CD4-positive, alpha-beta T cell (primary cell): ENCODE results near the gene BABAM2. TPM values are rescaled to one million over a fixed set of nuclear protein-coding genes. Genes with fewer than 3 reads are reported as not detected.

Experiments used
- ATAC-seq: fragments of 200-7000 bp; cut with Tn5 transposase; one replicate; pipeline ENCODE4 v1.10.0; 2022; ENCODE audit warnings: mild to moderate bottlenecking; ENCODE audit not compliant: poor library complexity
- CTCF ChIA-PET: fragments of 350-600 bp; sonication (Branson Sonifier 250); formaldehyde crosslinking; loops from one replicate; lab custom pipeline; 2021; ENCODE audit warnings: antibody characterized with exemption, inconsistent platforms; lab: Charles Lee
- POLR2A ChIA-PET: fragments of 350-600 bp; sonication (Branson Sonifier 250); formaldehyde crosslinking; loops from one replicate; lab custom pipeline; 2021; ENCODE audit warnings: antibody characterized with exemption, inconsistent platforms; lab: Charles Lee
- DNase-seq, 14 experiments: peaks; one replicate each; pipeline ENCODE4 v3.0.0-alpha.2; 2013 to 2020; ENCODE audit warnings: mixed read lengths in 2 of 14
- H3K27ac ChIP-seq, 2 donors: one replicate each; pipeline versions ENCODE4 v1.5.1 to v1.7.0; 2013; ENCODE audit warnings: low read length in 2 of 2, low read depth in 1 of 2, mild to moderate bottlenecking in 1 of 2
- H3K27me3 ChIP-seq, 2 experiments: 1 replicate in 1 of 2; 2 replicates in 1 of 2; pipeline versions ENCODE4 v1.6.1 to v1.7.0; 2013; ENCODE audit warnings: low read length in 2 of 2, control low read depth in 1 of 2, mild to moderate bottlenecking in 1 of 2, moderate library complexity in 1 of 2; ENCODE audit not compliant: insufficient read depth in 2 of 2, control insufficient read depth in 1 of 2
- H3K36me3 ChIP-seq: one replicate; pipeline ENCODE4 v1.6.1; 2013; ENCODE audit warnings: low read length, control low read depth; ENCODE audit not compliant: insufficient read depth
- H3K4me1 ChIP-seq: one replicate; pipeline ENCODE4 v1.6.1; 2013; ENCODE audit warnings: low read length, control low read depth; ENCODE audit not compliant: insufficient read depth
- H3K4me3 ChIP-seq: one replicate; pipeline ENCODE4 v1.5.1; 2013; ENCODE audit warnings: mild to moderate bottlenecking, low read length, moderate library complexity
- H3K9me3 ChIP-seq, 2 experiments: 1 replicate in 1 of 2; 2 replicates in 1 of 2; pipeline versions ENCODE4 v1.6.1 to v1.7.0; 2013; ENCODE audit warnings: low read length in 2 of 2, mild to moderate bottlenecking in 2 of 2, control low read depth in 1 of 2, moderate library complexity in 1 of 2; ENCODE audit not compliant: control insufficient read depth in 1 of 2, insufficient read depth in 1 of 2
- H3K27ac Mint-ChIP-seq: one replicate; pipeline ENCODE4 v1.8.0; 2020; ENCODE audit warnings: mixed read lengths
- H3K27me3 Mint-ChIP-seq: one replicate; pipeline ENCODE4 v1.8.0; 2021; ENCODE audit warnings: mixed read lengths
- H3K36me3 Mint-ChIP-seq: one replicate; pipeline ENCODE4 v1.8.0; 2021; ENCODE audit warnings: low read depth, mixed read lengths
- H3K4me1 Mint-ChIP-seq: one replicate; pipeline ENCODE4 v1.8.0; 2021; ENCODE audit warnings: low read depth, mixed read lengths
- H3K4me3 Mint-ChIP-seq: one replicate; pipeline ENCODE4 v1.8.0; 2020; ENCODE audit warnings: mild to moderate bottlenecking, mixed read lengths
- H3K9me3 Mint-ChIP-seq: one replicate; pipeline ENCODE4 v1.8.0; 2020; ENCODE audit warnings: mixed read lengths
- CTCF ChIP-seq: fragments of 200-600 bp; IDR thresholded peaks from one replicate; pipeline ENCODE4 v1.8.0; 2022; ENCODE audit warnings: antibody characterized with exemption, mild to moderate bottlenecking
- intact Hi-C, 2 experiments: fragments of 100-400 bp; cut with DNase I in 1 of 2; cut with micrococcal nuclease in 1 of 2; formaldehyde crosslinking; loops; one replicate each; pipeline versions ENCODE4 v1.15.1 to v1.9.0; 2023 to 2025; cut with DNase I, micrococcal nuclease
- total RNA-seq, 174 experiments: library from RNA in 2 of 174; stranded (reverse) in 2 of 174; gene quantifications; one replicate each; pipeline ENCODE4 v1.2.3 and lab custom pipeline; 2021 to 2026

BABAM2 gene
- total RNA-seq, 2 experiments from 2014 or later = 29.2 to 32.8 TPM

GRCh38 chr2:28318462-28319117 lies 428.1 kb downstream of the BABAM2 start:
- Histone ChIP-seq H3K27ac (no peak overlapping the region), H3K4me1 (no peaks in the 10 kb centered on the region), H3K36me3 (no peaks in the 10 kb centered on the region), H3K9me3 (no peaks in the 10 kb centered on the region), H3K27me3 (no peaks in the 10 kb centered on the region), H3K4me3 (no peak overlapping the region)
- DNase-seq (no peak), ATAC-seq (no peak)
- H3K9me3 Mint-ChIP-seq = no peaks in the 10 kb centered on the region
- no peak for TF ChIP-seq CTCF
- no peaks in the 10 kb centered on the region for H3K4me1 Mint-ChIP-seq
- no peaks in the 10 kb centered on the region for H3K27me3 Mint-ChIP-seq
- ChIA-PET POLR2A (no interaction called here), CTCF (no interaction called here)
- intact Hi-C loops = no loop called here
- no peaks in the 10 kb centered on the region for H3K36me3 Mint-ChIP-seq
- H3K4me3 Mint-ChIP-seq = no peak overlapping the region
- no peak overlapping the region for H3K27ac Mint-ChIP-seq

GRCh38 chr2:28319118-28320008 lies 428.8 kb downstream of the BABAM2 start:
- Histone ChIP-seq H3K27ac (no peak overlapping the region), H3K4me1 (no peaks in the 10 kb centered on the region), H3K9me3 (no peaks in the 10 kb centered on the region), H3K4me3 (no peak overlapping the region), H3K36me3 (no peaks in the 10 kb centered on the region), H3K27me3 (no peaks in the 10 kb centered on the region)
- ATAC-seq (no peak), DNase-seq (no peak)
- intact Hi-C loops = no loop called here
- H3K27ac Mint-ChIP-seq = no peak overlapping the region
- H3K36me3 Mint-ChIP-seq = no peaks in the 10 kb centered on the region
- ChIA-PET CTCF (no interaction called here), POLR2A (no interaction called here)
- no peaks in the 10 kb centered on the region for H3K27me3 Mint-ChIP-seq
- no peaks in the 10 kb centered on the region for H3K9me3 Mint-ChIP-seq
- no peak for TF ChIP-seq CTCF
- H3K4me1 Mint-ChIP-seq = no peaks in the 10 kb centered on the region
- H3K4me3 Mint-ChIP-seq = no peak overlapping the region

GRCh38 chr2:28320009-28320365 lies 429.5 kb downstream of the BABAM2 start:
- Histone ChIP-seq H3K4me3 (no peak overlapping the region), H3K27me3 (no peaks in the 10 kb centered on the region), H3K36me3 (no peaks in the 10 kb centered on the region), H3K27ac (no peak overlapping the region), H3K9me3 (no peaks in the 10 kb centered on the region), H3K4me1 (no peaks in the 10 kb centered on the region)
- no peak overlapping the region for H3K4me3 Mint-ChIP-seq
- DNase-seq (no peak), ATAC-seq (no peak)
- intact Hi-C loops = no loop called here
- CTCF ChIA-PET = no interaction called here
- POLR2A ChIA-PET = no interaction called here
- no peaks in the 10 kb centered on the region for H3K36me3 Mint-ChIP-seq
- no peak overlapping the region for H3K27ac Mint-ChIP-seq
- TF ChIP-seq CTCF = no peak
- no peaks in the 10 kb centered on the region for H3K9me3 Mint-ChIP-seq
- no peaks in the 10 kb centered on the region for H3K4me1 Mint-ChIP-seq
- no peaks in the 10 kb centered on the region for H3K27me3 Mint-ChIP-seq
